ENCODE measurements around the gene KIDINS220.

DNA sequence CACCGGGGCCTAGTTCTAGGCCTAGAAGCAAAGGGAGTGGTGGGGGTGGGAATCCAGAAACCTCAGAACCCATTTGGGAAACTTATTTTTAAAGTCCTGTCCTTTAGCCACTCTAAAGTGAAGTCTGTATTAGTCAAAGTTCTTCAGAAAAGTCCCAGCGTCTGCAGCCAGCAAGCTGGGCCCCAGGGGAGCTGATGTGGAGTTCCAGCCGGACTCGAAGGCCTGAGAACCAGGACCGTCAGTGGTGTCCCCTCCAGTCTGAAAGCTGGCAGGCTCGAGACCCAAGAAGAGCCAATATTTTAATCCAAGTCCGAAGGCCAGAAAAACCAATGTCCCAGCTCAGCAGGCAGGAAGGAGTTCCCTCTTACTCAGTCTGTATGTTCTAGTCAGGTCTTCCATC is 123.1 kb downstream of the KIDINS220 start:
- TF ChIP-seq, protein P1, sequence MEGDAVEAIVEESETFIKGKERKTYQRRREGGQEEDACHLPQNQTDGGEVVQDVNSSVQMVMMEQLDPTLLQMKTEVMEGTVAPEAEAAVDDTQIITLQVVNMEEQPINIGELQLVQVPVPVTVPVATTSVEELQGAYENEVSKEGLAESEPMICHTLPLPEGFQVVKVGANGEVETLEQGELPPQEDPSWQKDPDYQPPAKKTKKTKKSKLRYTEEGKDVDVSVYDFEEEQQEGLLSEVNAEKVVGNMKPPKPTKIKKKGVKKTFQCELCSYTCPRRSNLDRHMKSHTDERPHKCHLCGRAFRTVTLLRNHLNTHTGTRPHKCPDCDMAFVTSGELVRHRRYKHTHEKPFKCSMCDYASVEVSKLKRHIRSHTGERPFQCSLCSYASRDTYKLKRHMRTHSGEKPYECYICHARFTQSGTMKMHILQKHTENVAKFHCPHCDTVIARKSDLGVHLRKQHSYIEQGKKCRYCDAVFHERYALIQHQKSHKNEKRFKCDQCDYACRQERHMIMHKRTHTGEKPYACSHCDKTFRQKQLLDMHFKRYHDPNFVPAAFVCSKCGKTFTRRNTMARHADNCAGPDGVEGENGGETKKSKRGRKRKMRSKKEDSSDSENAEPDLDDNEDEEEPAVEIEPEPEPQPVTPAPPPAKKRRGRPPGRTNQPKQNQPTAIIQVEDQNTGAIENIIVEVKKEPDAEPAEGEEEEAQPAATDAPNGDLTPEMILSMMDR (IDR thresholded peaks at IDR 0.05) = no peak
- TF ChIP-seq SREBF2 (IDR thresholded peaks at IDR 0.05) (no peak), POLR2A (IDR thresholded peaks at IDR 0.05; ENCODE audit: low read length) (no peak), EP300 (IDR thresholded peaks at IDR 0.05) (no peak), PHF8 (IDR thresholded peaks at IDR 0.05; ENCODE audit: borderline replicate concordance, low read depth) (no peak)
- TF ChIP-seq, protein P2, sequence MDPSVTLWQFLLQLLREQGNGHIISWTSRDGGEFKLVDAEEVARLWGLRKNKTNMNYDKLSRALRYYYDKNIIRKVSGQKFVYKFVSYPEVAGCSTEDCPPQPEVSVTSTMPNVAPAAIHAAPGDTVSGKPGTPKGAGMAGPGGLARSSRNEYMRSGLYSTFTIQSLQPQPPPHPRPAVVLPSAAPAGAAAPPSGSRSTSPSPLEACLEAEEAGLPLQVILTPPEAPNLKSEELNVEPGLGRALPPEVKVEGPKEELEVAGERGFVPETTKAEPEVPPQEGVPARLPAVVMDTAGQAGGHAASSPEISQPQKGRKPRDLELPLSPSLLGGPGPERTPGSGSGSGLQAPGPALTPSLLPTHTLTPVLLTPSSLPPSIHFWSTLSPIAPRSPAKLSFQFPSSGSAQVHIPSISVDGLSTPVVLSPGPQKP (IDR thresholded peaks at IDR 0.05; ENCODE audit: low read depth, low read length) = no peak
- TF ChIP-seq, protein P3, sequence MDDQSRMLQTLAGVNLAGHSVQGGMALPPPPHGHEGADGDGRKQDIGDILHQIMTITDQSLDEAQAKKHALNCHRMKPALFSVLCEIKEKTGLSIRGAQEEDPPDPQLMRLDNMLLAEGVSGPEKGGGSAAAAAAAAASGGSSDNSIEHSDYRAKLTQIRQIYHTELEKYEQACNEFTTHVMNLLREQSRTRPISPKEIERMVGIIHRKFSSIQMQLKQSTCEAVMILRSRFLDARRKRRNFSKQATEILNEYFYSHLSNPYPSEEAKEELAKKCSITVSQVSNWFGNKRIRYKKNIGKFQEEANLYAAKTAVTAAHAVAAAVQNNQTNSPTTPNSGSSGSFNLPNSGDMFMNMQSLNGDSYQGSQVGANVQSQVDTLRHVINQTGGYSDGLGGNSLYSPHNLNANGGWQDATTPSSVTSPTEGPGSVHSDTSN (IDR thresholded peaks at IDR 0.05) = no peak
- TF ChIP-seq, protein P4, sequence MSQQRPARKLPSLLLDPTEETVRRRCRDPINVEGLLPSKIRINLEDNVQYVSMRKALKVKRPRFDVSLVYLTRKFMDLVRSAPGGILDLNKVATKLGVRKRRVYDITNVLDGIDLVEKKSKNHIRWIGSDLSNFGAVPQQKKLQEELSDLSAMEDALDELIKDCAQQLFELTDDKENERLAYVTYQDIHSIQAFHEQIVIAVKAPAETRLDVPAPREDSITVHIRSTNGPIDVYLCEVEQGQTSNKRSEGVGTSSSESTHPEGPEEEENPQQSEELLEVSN (IDR thresholded peaks at IDR 0.05; ENCODE audit: borderline replicate concordance, low read depth) = no peak
